ENCODE data around the gene XYLT1.
A peak's percentile ranks its signal among the peaks of the same experiment; 100 is the strongest.

DNA sequence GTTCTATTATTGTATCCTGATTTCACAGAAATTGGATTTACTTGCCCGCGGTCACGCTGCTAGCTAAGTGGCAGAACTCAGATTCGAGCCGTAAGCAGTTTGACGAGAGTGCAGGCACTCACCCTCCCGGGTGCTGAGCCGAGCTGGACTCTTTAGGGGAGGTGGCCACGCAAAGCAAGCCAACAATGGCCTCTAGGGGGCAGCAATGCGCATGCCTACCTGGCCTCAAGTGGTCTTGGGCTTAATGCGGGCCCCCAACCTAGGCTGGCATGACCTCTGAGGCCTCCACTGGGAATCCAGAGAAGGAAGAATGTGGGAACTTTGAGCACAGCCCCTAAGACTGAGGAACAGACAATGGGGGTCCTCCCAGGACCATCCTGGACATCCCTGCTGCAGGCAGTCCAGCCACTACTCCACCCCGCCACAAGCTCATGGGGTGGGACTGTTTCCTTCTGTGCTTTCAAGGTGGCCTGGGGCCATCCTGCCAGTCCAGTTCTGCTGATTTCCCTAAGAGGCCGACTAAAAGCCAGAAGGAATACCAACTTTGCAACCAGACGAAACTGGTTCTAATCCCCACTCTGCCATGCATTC lies 276.5 kb downstream of the XYLT1 start:
- TF ChIP-seq, protein P1, sequence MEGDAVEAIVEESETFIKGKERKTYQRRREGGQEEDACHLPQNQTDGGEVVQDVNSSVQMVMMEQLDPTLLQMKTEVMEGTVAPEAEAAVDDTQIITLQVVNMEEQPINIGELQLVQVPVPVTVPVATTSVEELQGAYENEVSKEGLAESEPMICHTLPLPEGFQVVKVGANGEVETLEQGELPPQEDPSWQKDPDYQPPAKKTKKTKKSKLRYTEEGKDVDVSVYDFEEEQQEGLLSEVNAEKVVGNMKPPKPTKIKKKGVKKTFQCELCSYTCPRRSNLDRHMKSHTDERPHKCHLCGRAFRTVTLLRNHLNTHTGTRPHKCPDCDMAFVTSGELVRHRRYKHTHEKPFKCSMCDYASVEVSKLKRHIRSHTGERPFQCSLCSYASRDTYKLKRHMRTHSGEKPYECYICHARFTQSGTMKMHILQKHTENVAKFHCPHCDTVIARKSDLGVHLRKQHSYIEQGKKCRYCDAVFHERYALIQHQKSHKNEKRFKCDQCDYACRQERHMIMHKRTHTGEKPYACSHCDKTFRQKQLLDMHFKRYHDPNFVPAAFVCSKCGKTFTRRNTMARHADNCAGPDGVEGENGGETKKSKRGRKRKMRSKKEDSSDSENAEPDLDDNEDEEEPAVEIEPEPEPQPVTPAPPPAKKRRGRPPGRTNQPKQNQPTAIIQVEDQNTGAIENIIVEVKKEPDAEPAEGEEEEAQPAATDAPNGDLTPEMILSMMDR (IDR thresholded peaks at IDR 0.05): peak; percentile 81
- TF ChIP-seq EP300 (IDR thresholded peaks at IDR 0.05; ENCODE audit: borderline replicate concordance in 1 of 2, low read depth in 1 of 2, low read length in 1 of 2) (no peak), ELF1 (IDR thresholded peaks at IDR 0.05) (no peak), MEF2A (IDR thresholded peaks at IDR 0.05; ENCODE audit: borderline replicate concordance, low read depth) (no peak), POLR2AphosphoS5 (IDR thresholded peaks at IDR 0.05; ENCODE audit: low read depth, low read length) (no peak), RAD21 (IDR thresholded peaks at IDR 0.05; ENCODE audit: low read length) (peak; percentile 64), TEAD4 (IDR thresholded peaks at IDR 0.05; ENCODE audit: borderline replicate concordance, insufficient read depth) (no peak), EZH2phosphoT487 (IDR thresholded peaks at IDR 0.05; ENCODE audit: borderline replicate concordance, low read depth) (no peak), SMC3 (IDR thresholded peaks at IDR 0.05; ENCODE audit: low read depth, low read length) (peak; percentile 50)
- TF ChIP-seq, protein P2, sequence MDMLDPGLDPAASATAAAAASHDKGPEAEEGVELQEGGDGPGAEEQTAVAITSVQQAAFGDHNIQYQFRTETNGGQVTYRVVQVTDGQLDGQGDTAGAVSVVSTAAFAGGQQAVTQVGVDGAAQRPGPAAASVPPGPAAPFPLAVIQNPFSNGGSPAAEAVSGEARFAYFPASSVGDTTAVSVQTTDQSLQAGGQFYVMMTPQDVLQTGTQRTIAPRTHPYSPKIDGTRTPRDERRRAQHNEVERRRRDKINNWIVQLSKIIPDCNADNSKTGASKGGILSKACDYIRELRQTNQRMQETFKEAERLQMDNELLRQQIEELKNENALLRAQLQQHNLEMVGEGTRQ (IDR thresholded peaks at IDR 0.05; ENCODE audit: borderline replicate concordance, low read depth, low read length): no peak

Measured in SK-N-SH (cell line).